ENCODE data around the gene FAM222B. TPM values are rescaled to one million over a fixed set of nuclear protein-coding genes. Genes with fewer than 3 reads are reported as not detected.

Gene FAM222B
- total and polyA plus RNA-seq, 2 of the 4 experiments (the other 2 are of a cell fraction), result 2.5 to 10.8 TPM

DNA sequence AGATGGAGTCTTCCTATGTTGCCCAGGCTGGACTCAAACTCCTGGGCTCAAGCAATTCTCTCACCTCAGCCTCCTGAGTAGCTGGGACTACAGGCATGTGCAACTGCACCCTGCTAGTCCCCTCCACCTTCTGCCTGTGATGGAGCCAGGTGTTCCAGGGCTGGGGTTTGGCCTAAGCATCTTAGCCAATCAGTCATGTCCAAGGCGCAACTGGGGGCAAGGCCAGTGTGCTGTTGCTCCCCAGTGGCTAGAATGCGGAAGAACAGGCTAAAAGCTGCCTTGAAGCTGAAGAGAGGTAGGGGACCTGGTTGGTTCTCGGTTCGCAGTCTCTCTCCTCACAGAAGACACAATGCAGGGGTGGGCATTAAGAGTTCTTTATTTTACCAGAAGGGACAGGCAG, 36.4 kb upstream of the FAM222B start:
- H3K23ac ChIP-seq (ENCODE audit: low read depth, low read length), result no peak overlapping the region

More for the DNA sequence above, 36.4 kb upstream of the FAM222B start:
- H3K14ac ChIP-seq (replicated peaks; ENCODE audit: low read depth, low read length), result no peak overlapping the region
- BruUV-seq (replicated peaks), result no TSS peak
- H3K9me3 ChIP-seq (ENCODE audit: control insufficient read depth, insufficient read depth, low read length), result no peaks in the 10 kb centered on the region
- H2BK20ac ChIP-seq (ENCODE audit: low read depth, low read length), result no peak overlapping the region
- in situ Hi-C loops (cut with MboI; ENCODE audit: low sequenced_read_pairs), result no loop called here
- no peak overlapping the region for H3K4me2 ChIP-seq (ENCODE audit: low read depth, low read length)
- H3K27me3 ChIP-seq (ENCODE audit: control insufficient read depth, insufficient read depth, low read length), result no peaks in the 10 kb centered on the region
- H3K18ac ChIP-seq (ENCODE audit: low read depth, low read length), result no peak overlapping the region
- POLR2A ChIA-PET (ENCODE audit: unreplicated experiment), result no interaction called here
- dilution Hi-C loops (cut with HindIII; ENCODE audit: low sequenced_read_pairs, unreplicated experiment), result no loop called here
- H2AK5ac ChIP-seq (ENCODE audit: low read depth, low read length), result no peak overlapping the region
- H3K36me3 ChIP-seq (ENCODE audit: control insufficient read depth, insufficient read depth, low read length), result peaks cover 42% of the 10 kb centered on the region
- TF ChIP-seq FOS (IDR thresholded peaks at IDR 0.05; ENCODE audit: low read depth, low read length), result no peak
- TF ChIP-seq, protein P1, sequence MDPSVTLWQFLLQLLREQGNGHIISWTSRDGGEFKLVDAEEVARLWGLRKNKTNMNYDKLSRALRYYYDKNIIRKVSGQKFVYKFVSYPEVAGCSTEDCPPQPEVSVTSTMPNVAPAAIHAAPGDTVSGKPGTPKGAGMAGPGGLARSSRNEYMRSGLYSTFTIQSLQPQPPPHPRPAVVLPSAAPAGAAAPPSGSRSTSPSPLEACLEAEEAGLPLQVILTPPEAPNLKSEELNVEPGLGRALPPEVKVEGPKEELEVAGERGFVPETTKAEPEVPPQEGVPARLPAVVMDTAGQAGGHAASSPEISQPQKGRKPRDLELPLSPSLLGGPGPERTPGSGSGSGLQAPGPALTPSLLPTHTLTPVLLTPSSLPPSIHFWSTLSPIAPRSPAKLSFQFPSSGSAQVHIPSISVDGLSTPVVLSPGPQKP (IDR thresholded peaks at IDR 0.05; ENCODE audit: borderline replicate concordance, low read depth, low read length), result no peak
- TF ChIP-seq BHLHE40 (IDR thresholded peaks at IDR 0.05; ENCODE audit: low read depth, low read length), result no peak
- TF ChIP-seq CHD1 (IDR thresholded peaks at IDR 0.05; ENCODE audit: low read depth, low read length), result no peak
- TF ChIP-seq MAZ (IDR thresholded peaks at IDR 0.05; ENCODE audit: borderline replicate concordance, low read depth, low read length), result no peak
- no peak for TF ChIP-seq RCOR1 (IDR thresholded peaks at IDR 0.05; ENCODE audit: insufficient replicate concordance, low read length)
- TF ChIP-seq, protein P2, sequence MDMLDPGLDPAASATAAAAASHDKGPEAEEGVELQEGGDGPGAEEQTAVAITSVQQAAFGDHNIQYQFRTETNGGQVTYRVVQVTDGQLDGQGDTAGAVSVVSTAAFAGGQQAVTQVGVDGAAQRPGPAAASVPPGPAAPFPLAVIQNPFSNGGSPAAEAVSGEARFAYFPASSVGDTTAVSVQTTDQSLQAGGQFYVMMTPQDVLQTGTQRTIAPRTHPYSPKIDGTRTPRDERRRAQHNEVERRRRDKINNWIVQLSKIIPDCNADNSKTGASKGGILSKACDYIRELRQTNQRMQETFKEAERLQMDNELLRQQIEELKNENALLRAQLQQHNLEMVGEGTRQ (IDR thresholded peaks at IDR 0.05; ENCODE audit: low read depth, low read length), result no peak
- no peak for TF ChIP-seq MAFK (IDR thresholded peaks at IDR 0.05; ENCODE audit: low read depth, low read length)
- TF ChIP-seq SMC3 (IDR thresholded peaks at IDR 0.05; ENCODE audit: low read depth, low read length), result peak; percentile 32; the same call in 1 of the 2 replicates
- TF ChIP-seq, protein P3, sequence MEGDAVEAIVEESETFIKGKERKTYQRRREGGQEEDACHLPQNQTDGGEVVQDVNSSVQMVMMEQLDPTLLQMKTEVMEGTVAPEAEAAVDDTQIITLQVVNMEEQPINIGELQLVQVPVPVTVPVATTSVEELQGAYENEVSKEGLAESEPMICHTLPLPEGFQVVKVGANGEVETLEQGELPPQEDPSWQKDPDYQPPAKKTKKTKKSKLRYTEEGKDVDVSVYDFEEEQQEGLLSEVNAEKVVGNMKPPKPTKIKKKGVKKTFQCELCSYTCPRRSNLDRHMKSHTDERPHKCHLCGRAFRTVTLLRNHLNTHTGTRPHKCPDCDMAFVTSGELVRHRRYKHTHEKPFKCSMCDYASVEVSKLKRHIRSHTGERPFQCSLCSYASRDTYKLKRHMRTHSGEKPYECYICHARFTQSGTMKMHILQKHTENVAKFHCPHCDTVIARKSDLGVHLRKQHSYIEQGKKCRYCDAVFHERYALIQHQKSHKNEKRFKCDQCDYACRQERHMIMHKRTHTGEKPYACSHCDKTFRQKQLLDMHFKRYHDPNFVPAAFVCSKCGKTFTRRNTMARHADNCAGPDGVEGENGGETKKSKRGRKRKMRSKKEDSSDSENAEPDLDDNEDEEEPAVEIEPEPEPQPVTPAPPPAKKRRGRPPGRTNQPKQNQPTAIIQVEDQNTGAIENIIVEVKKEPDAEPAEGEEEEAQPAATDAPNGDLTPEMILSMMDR (conservative IDR thresholded peaks at IDR 0.05; ENCODE audit: low read depth, low read length), result peak; percentile 50
- peak; percentile 57 for TF ChIP-seq RAD21 (IDR thresholded peaks at IDR 0.05; ENCODE audit: low read length)
- no peak for TF ChIP-seq CEBPB (IDR thresholded peaks at IDR 0.05; ENCODE audit: low read depth, low read length)
- no peak for TF ChIP-seq RFX5 (IDR thresholded peaks at IDR 0.05; ENCODE audit: low read depth, low read length)
- TF ChIP-seq NFE2L2 (IDR thresholded peaks at IDR 0.05; ENCODE audit: low read depth, low read length), result no peak
- no peak for TF ChIP-seq POLR2A (IDR thresholded peaks at IDR 0.05; ENCODE audit: low read depth, low read length)
- TF ChIP-seq MXI1 (IDR thresholded peaks at IDR 0.05; ENCODE audit: borderline replicate concordance, low read depth, low read length), result no peak
- no peak overlapping the region for H4K8ac ChIP-seq (ENCODE audit: low read depth in 2 of 2, low read length in 2 of 2)
- no peak overlapping the region for H2AK9ac ChIP-seq (replicated peaks; ENCODE audit: low read depth, low read length, poor library complexity)
- no peak overlapping the region for H3K56ac ChIP-seq (ENCODE audit: extremely low read depth, insufficient read depth, low read length)
- no peak overlapping the region for H4K5ac ChIP-seq (ENCODE audit: low read depth, low read length)
- CTCF ChIA-PET, result interaction anchor here (0.5 to 2.1 kb wide), 4 partner anchors 53 to 152 kb away, joined by 3 to 11 read pairs (median 6); partner anchors contain the start of gene TLCD1
- H3K4me3 ChIP-seq (ENCODE audit: insufficient read depth, low read depth, low read length), result no peak overlapping the region
- no peak overlapping the region for H2BK15ac ChIP-seq (ENCODE audit: low read depth, low read length)
- H3K79me1 ChIP-seq (ENCODE audit: low read depth in 1 of 2, low read length in 2 of 2), result no peaks in the 10 kb centered on the region
- DNase-seq (peak; percentile 32), ATAC-seq (ENCODE audit: low read depth) (peak; percentile 82)
- no peak overlapping the region for H3K9ac ChIP-seq (ENCODE audit: low read depth, low read length)
- H2AFZ ChIP-seq (replicated peaks; ENCODE audit: low read length, poor library complexity), result no peak overlapping the region
- H3K9me1 ChIP-seq (ENCODE audit: insufficient read depth, low read length), result no peaks in the 10 kb centered on the region
- WGBS, 2 experiments (ENCODE audit: extremely low coverage in 2 of 2, insufficient read length in 1 of 2), result 83% methylated on average over 2 of the region's 4 CpGs; no CpG with 5 or more reads in 1 of the 2 experiments
- no peaks in the 10 kb centered on the region for H4K20me1 ChIP-seq (ENCODE audit: insufficient read depth, low read length)
- intact Hi-C loops (cut with micrococcal nuclease), result loop anchor here (1.0 kb wide), 1 partner anchor 116 kb away; no protein-coding TSS in a partner anchor
- H2BK5ac ChIP-seq (ENCODE audit: low read depth, low read length, poor library complexity, severe bottlenecking), result no peak overlapping the region
- no peak overlapping the region for H4K91ac ChIP-seq (ENCODE audit: insufficient read depth, low read depth, low read length)
- no peaks in the 10 kb centered on the region for H3K4me1 ChIP-seq (ENCODE audit: control insufficient read depth, insufficient read depth, low read length)
- H3K27ac ChIP-seq (ENCODE audit: insufficient read depth, low read length), result no peak overlapping the region
- no peak overlapping the region for H2BK120ac ChIP-seq (ENCODE audit: low read depth, low read length)
- H3K4ac ChIP-seq (ENCODE audit: low read depth, low read length), result no peak overlapping the region

Data from IMR-90 (cell line).